ENCODE data around the gene ULK4.

Gene ULK4

DNA sequence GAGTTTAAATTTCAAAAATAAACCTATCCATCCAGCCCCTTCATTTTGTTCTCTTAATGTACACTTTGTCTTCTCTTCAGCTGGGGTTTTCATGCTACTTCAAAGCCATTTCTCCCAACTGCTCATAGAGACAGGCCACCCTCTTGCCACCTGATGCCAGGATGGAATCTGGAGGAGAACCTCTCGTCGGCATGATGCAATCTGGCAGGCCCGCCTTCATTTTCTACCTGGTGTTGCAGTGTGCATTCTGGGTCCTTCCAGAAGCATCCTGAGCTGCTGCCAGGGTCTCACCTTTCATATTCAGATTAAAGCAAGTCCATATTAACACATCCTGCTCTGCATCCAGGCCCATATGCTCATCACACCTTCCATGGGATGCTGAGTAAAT lies 701.8 kb downstream of the ULK4 start:
- no peak for DNase-seq (ENCODE audit: low read depth, low spot score)

DNA sequence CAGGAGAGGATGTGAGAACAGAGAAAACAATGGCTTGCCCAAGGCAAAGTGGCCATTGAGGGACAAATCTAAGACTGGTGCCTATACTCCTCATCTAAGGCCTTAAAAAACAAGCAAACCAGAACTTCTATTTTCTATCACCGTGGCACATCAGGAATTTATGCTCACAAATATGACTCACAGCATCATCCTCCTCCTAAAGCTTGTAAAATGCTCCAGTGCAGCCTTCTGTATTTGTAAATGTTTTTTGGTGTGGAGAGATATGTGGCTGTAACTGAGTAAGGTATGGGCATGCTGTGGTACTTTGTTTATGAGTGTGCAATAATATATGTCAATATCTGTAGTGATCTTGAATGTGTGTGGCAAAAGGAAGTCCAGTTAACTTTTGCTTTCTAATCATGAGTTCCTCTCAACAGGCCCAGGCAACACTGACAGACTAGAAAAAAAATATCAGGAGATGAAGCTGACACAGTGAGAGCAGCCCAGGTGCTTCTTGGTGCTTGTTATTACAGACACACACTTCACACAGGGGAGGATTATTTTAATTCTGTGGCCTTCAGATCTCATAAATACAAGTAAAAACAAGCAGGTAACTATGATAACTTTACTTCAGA lies 702.3 kb downstream of the ULK4 start:
- DNase-seq (ENCODE audit: low read depth, low spot score), result no peak

DNA sequence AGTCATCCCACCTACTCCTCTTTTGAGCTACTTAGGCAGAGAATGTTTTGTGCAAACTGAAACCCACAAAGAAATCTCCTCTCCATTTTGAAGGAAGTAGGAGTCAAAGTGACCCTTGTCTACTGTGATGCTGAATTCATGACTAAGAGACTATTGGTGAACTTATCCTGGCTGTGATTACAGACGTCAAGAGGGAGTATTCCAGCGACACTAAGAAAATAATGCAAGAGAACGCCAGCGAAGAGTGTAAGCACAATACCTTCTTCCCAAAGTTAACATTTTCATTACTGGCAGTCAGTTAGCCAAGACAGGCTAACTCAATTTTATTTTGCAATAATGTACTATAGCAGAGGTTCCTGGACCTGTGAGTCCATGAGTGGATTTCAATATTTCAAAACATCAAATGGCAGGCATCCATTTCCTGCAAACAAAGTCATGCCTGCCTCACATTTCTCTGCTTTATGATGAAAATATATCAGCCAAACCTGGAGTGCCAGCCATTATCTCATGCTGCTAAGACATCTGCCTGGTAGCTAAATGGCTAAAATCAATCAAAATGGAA lies 703.6 kb downstream of the ULK4 start:
- no peak for DNase-seq (ENCODE audit: low read depth, low spot score)

DNA sequence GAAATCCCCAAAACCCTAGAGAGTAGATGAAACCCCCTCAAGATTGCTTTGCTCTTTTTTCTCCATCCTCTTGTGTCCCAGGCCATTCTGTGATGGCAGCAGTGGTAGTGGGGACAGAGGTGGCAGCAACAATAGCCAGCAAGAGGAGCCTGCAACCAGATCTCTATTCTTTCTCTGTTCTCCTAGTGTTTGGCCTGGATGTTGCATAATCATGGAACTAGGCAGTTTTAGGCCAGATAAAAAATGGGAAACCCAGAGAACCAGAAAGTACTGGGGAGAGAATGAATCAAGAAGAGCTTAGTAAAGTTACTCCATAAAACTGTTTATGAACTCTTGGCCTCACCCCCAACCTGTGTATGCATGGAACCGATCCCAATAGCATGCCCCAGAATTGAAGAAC lies 710.3 kb downstream of the ULK4 start:
- no peak for DNase-seq (ENCODE audit: low read depth, low spot score)

DNA sequence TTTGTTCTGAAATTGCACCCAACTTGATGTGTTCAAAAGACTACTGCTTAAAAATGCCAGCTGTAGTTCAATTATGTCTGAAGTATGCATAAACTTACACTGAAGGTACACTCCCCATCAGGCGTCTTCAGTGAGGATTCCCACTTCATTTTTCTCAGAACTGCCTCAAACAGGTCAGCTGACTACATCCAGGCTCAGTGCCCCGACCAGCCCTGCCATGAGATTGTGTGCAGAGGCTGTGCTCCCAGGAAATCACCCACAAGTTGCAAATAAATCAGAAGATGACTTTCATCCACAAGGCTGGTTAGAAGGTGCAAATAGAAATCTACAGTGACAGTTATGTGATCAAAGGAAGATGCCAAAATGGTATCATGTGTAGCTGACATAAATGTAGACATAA lies 711.1 kb downstream of the ULK4 start:
- no peak for DNase-seq (ENCODE audit: low read depth, low spot score)

DNA sequence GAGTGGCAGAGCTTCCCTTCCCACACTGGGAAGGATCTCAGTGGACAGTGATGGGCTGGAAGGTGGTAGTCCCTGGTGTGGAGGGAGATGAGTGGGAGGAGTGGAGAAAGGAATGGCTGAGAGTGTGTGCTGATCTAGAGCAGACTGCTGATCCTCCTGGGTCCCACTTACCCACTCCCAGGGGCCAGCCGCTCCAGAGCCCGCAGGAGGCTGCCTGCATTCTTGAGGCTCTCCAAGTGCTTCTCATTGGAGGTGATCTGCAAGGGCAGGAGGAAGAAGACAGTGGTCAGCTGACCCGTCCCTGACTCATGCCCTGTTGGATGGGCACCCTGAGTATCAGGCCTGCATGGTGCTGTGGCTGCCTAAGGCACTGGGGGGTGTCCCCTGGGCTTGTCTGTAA lies 712.6 kb downstream of the ULK4 start:
- DNase-seq (ENCODE audit: low read depth, low spot score), result no peak

DNA sequence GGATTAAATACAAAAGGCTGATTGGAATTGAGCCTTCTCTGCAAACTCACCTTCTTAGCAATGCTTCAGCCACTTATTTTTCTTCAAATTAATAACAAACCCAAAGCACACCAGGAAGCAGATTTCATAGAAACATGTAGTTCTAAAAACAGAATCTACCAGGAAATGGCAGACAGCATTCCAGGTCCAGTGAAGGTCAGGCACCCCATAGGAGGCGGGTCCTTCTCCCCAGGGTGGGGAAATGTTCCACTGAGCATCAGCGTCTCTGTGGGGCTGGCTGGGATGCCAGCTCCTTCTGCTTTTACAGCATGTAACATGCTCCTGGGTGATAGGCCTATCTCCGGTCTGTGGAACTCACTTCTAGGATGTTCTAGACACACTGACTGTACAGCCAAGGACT lies 713.4 kb downstream of the ULK4 start:
- DNase-seq (ENCODE audit: low read depth, low spot score), result no peak

DNA sequence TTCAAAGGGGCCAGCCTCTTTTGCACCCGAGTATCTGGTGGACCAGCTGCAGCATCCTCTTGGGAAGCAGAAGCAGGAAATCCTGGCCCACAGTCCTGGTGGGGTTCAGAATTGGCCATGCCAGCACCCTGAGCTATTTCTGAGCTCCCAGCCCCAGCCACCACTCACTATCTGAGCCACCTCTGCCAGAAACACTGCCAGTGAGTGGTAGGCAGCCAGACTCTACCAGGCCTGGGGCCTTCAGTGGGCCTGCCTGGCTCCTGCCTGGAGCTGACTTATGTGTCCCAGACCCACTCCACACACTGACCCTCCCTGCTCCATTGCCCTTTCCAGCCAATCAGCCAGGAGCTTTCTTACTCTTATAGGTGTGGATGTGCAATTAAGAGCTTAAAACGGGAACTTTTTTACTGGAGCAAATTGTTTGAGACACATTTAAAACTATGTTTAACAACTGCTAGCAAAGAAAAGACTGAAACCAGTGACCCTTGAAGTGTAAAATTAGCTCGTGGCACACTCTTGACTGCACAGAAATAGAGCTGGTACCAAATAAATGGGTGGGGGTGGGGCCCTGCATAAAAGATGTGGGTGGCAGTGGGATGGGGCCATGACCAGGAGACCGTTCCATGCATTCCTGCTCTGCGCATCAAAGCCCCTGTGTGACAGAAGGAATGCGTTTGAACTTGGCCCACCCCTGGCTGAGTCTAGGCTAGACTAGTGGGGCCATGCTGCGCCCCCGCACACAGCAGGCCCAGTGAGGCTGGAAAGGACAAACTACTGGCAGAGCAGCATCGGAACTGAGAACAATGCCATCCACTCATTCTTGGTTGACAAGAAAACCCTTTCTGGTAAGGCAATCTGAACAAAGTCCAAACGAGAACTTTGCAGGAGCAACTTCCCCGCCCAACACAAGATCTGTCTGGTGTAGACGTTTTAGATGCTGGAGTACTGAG lies 714.6 kb downstream of the ULK4 start:
- DNase-seq (ENCODE audit: low read depth, low spot score), result no peak

DNA sequence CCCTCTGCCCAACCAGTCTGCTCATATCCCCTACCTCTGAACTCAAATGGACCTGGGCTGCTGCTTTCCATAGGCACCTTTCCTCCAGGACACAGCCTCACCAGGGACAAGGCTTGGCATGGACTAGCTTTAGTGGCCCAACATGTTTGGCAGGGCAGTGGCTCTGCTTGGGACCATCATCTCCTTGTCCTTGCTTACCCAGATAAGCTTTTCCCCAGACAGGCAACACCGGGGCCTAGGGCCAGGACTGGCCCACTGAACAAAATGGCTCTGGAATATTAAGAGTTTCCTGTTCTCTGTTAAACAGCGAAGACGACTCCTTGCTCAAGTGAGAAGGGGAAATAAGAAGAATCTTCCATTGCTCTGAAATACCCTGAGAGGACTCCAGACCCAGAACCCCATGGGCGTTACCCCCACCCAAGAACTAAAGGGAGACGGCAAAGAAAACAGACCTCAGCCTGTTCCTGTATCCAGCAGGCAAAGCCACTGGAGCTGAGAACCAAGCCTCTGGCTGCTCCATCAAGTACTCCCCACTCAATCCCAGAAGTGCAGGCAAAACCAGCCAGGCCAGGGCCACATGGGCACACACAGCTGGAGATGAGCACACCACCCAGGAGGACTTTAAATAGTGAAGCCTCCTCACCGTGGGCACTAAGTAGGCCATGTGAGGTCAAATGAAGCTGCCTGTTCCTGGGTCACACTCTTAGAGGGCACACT lies 717.1 kb downstream of the ULK4 start:
- DNase-seq (ENCODE audit: low read depth, low spot score), result no peak

DNA sequence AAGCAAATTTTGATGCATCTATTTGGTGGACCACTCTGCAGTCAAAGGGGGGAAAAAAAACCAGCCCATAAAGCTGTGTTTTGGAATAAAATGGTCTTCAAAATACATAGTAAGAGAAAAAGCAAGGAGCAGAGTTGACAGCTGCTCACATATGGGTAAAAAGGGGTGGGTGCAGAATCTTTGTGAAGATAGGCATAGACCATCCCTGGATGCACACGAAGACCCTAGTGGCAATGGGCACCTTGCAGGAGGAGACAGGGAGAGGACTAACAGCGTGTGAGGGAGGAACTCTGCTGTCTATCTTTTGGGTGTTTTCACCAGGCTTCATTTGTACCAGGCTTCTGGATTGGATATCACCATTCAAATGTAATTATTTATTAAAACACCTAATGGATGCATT lies 718.7 kb downstream of the ULK4 start:
- no peak for DNase-seq (ENCODE audit: low read depth, low spot score)

DNA sequence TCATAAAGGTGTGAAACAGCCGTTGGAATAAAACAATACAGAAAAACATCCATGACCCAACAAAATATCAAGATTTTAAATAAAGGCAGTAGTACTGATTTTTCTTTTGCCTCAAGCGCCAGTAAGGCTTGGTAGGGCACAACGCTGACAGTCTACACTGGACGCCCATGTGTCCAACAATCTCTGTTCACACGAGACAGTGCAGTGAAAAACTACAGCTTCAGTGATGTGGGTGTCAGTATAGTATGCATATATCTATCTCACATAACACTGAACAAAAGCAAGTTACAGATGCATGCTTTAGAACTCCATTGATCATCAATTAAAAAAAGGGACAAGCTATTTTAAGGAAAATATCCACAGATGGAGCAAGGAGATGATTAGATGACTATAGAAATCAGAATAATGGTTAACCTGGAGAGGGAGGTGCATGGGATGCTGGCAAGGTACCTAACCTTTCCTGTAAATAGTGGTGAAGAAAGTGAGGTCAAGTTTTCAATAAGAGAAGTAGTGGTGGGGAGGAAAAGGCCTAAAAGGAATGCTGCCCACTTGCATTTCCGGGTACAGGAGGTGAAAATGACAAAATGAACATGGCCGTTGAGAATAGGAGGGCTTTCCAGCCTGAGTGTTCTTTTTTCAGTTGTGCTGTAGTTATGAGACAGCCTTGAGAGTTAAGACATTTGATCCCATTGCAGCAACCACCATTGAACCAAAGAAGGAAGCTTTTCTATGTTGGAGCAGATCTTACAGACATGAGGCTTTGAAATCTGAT lies 719.9 kb downstream of the ULK4 start:
- no peak for DNase-seq (ENCODE audit: low read depth, low spot score)

DNA sequence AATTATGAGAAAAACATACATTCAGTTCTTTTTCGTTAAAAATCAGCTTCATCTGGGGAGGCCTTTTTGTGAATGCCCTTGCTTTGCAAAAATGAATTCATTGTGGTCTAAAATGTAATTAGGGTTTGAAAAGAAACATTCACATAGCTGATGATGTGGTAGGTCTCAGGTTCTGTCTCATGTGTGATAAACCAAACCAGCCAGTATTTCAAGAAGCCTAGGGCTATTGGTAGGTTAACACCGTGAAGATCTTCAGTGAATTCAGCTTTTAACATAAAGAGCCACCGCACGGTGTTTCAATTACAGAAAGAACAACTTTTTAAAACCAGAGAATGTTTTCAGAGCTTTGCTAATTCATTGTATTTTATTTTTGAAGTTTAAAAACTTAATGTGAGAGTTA lies 720.7 kb downstream of the ULK4 start:
- DNase-seq (ENCODE audit: low read depth, low spot score), result no peak

DNA sequence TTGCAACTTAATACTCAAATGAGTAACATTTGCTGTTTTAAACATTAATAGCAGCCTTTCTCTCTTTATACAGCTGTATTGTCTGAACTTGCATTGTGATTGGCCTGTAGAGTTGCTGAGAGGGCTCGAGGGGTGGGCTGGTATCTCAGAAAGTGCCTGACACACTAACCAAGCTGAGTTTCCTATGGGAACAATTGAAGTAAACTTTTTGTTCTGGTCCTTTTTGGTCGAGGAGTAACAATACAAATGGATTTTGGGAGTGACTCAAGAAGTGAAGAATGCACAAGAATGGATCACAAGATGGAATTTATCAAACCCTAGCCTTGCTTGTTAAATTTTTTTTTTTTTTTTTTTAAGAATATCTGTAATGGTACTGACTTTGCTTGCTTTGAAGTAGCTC lies 722.3 kb downstream of the ULK4 start:
- DNase-seq (ENCODE audit: low read depth, low spot score), result no peak

DNA sequence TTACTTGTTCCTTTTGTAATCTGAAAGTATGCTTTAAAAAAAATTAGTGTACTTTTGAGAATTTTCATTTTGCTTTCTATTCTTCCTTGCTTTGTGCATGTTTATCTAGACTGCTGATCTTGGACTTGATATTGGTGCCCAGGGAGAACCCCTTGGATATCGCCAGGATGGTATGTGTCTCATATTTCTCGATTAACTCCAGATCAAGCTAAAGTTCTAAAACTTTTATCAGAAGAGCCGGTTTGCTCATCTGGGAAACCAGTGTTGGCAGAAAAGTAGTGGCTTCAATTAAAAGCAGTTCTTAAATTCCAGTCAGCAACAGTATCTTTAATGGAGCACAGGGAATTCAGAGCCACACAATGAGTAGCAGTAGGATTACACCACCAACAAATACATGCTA lies 724.0 kb downstream of the ULK4 start:
- DNase-seq (ENCODE audit: low read depth, low spot score), result no peak

DNA sequence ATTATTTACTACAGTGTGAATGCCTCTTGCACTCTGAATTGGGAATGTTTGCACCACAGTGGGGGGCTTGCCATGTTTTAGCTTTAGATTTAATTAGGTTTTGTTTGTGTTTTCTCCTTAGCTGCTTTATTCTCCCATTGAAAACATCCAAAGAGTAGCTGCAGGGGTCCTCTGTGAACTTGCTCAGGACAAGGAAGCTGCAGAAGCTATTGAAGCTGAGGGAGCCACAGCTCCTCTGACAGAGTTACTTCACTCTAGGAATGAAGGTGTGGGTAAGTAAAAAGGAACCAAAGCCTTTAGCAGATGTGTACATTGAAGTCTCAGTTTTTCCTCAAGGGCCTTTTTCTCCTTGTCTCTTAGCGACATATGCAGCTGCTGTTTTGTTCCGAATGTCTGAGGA lies 725.7 kb downstream of the ULK4 start:
- no peak for DNase-seq (ENCODE audit: low read depth, low spot score)

DNA sequence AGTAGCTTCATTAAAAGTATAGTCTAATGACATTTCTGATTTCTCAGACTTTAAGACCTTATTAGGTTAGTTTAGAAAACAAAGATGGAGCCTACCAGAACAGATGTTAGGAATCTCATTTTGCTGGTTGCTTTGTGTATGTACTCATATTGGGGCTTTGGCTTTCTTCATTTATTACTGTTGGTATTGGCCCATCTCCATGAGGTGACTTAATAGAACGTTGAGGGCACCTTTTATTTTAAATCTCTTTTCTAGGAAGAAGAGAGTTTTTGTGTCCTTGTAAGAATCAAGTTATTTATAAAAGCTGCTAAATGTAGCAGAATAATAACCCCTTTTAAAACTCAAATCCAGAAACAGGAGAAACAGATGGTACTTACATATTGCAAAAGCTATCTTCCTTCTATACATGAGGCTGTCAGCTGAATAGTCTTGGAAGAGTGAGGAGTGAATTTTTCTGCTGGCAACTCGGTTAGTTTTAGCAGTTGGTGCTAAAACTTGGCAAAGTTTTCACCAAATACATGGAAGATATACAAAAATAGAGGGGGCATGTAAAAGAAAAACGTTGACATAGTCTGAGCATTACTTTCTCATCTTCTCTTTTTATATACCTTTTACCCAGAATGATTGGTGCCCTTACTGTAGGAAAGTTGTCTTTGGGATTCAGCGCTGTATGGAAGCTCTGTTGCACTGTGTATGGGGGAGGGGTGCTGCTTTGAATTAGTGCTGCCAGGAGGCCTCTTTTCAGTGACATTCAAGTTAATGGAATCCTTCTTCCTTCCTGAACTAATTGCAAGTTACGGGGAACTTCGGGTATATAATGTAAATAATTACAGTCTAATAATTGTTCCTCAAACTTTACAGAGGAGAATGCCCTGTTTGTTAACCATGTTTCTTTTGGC lies 726.8 kb downstream of the ULK4 start:
- no peak for DNase-seq (ENCODE audit: low read depth, low spot score)

DNA sequence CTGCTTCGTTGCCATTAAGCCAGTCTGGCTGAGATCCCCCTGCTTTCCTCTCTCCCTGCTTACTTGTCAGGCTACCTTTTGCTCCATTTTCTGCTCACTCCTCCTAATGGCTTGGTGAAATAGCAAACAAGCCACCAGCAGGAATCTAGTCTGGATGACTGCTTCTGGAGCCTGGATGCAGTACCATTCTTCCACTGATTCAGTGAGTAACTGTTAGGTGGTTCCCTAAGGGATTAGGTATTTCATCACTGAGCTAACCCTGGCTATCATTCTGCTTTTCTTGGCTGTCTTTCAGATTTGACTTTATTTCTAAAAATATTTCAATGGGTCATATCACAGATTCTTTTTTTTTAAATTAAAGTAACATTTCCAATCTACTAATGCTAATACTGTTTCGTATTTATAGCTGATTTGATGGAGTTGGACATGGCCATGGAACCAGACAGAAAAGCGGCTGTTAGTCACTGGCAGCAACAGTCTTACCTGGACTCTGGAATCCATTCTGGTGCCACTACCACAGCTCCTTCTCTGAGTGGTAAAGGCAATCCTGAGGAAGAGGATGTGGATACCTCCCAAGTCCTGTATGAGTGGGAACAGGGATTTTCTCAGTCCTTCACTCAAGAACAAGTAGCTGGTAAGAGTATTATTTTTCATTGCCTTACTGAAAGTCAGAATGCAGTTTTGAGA lies 737.6 kb downstream of the ULK4 start:
- DNase-seq (ENCODE audit: low read depth, low spot score), result no peak

DNA sequence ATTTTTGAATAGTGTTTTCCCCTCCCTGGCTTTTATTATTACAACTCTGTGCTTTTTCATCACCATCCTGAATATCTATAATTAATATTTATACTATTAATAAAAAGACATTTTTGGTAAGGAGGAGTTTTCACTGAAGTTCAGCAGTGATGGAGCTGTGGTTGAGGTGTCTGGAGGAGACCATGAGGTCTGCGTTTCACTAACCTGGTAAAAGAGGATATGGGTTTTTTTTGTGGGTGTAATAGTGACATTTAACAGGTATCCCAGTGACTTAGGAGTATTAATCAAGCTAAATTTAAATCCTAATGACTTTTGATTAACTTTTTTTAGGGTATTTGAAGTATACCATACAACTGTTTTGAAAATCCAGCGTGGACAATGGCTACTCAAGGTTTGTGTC lies 738.2 kb downstream of the ULK4 start:
- no peak for DNase-seq (ENCODE audit: low read depth, low spot score)

DNA sequence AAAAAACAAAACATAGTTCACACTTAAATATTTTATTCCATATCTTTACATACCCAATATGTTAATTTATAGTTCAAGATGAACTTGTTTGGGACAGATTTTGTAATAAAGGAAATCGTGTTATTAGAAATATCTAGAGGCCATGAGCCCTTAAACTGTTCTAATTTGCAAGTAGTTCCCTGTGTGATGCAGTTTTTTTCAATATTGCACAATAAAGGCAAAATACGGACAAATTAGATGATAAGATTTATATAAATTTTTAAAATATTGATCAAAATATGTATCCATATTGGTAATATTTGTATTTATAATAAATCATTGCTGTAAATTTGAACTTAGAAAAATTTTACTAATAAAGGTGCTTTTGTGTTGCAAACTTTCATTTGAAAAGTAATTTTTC lies 738.8 kb downstream of the ULK4 start:
- no peak for DNase-seq (ENCODE audit: low read depth, low spot score)

DNA sequence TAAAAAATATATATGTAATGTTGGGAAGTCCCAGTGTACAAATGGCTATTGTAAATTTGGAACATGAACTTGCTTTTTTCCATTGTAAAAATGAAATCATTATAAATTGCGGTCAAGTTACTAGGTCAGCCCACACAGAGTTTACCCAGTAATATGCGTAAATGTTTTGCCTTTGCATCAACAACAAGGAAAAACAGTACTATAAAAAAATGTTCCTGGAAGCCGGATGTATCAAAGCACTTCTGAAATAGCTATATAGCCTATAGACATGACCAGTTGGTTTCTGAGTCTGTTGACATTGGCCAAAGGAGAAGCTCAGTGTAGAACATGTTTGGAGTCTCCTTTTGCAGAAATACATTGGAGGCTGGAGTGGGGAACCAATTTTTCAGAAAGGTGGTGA lies 739.4 kb downstream of the ULK4 start:
- no peak for DNase-seq (ENCODE audit: low read depth, low spot score)
